Measurements from ENCODE around the gene PSTPIP2.

PSTPIP2 gene

DNA sequence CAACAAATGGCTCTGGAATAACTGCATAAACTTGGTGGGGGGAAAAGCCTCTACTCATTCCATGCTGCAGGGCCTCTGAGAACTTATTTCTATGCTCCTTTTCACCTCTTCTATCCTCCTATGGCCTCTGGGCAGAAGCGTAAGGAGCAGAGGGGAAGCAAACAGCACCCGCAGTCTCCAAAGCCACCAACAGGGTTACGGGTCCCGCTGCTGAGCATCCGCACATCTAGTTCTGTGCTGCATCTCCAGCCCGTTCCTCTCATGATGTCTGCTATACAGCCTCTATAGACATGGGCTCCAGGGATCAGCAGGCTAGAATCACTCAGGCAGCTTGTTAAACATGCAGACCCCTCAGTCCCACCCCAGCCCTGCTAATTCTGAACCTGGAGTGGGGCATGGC, 25.9 kb downstream of the PSTPIP2 start:
- TF ChIP-seq, protein P1, sequence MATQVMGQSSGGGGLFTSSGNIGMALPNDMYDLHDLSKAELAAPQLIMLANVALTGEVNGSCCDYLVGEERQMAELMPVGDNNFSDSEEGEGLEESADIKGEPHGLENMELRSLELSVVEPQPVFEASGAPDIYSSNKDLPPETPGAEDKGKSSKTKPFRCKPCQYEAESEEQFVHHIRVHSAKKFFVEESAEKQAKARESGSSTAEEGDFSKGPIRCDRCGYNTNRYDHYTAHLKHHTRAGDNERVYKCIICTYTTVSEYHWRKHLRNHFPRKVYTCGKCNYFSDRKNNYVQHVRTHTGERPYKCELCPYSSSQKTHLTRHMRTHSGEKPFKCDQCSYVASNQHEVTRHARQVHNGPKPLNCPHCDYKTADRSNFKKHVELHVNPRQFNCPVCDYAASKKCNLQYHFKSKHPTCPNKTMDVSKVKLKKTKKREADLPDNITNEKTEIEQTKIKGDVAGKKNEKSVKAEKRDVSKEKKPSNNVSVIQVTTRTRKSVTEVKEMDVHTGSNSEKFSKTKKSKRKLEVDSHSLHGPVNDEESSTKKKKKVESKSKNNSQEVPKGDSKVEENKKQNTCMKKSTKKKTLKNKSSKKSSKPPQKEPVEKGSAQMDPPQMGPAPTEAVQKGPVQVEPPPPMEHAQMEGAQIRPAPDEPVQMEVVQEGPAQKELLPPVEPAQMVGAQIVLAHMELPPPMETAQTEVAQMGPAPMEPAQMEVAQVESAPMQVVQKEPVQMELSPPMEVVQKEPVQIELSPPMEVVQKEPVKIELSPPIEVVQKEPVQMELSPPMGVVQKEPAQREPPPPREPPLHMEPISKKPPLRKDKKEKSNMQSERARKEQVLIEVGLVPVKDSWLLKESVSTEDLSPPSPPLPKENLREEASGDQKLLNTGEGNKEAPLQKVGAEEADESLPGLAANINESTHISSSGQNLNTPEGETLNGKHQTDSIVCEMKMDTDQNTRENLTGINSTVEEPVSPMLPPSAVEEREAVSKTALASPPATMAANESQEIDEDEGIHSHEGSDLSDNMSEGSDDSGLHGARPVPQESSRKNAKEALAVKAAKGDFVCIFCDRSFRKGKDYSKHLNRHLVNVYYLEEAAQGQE (IDR thresholded peaks at IDR 0.05; ENCODE audit: insufficient read depth in 1 of 2, low read depth in 2 of 2, low read length in 2 of 2) = no peak
- TF ChIP-seq TAF1 (IDR thresholded peaks at IDR 0.05; ENCODE audit: borderline replicate concordance, insufficient read depth, low read length) (no peak), POLR2AphosphoS5 (IDR thresholded peaks at IDR 0.05; ENCODE audit: low read depth, low read length) (no peak), FOXP2 (optimal IDR thresholded peaks at IDR 0.05; ENCODE audit: borderline replicate concordance, extremely low read depth, extremely low read length, insufficient read depth) (no peak), SIN3A (IDR thresholded peaks at IDR 0.05; ENCODE audit: borderline replicate concordance, insufficient read depth, low read length) (no peak)

DNA sequence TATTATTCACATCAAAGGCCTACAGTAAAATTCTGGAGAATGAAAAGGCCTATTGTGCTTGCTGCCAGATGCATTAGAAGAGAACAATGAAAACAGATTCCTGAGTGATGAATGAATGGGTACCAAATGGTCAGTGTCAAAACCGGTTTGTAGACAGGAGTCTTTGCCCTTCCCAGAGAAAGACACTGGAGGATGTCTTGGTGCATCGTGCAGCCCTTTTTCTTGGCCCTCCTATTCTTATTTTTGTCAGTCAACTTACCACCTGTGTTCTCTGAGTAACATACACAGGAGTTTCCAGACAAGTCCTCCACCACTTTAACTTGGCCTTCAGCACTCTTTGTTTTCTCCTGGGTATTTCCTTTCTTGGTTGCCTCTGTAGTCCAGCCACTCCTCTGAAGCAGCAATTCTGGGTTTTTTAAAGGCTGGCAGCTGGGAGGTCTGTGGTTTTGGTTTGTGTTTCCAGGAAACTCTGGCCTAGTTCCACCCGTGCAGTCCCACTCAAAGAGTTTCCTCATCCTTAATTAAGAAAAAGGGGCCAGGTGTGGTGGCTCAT, 29.4 kb downstream of the PSTPIP2 start:
- TF ChIP-seq POLR2AphosphoS5 (IDR thresholded peaks at IDR 0.05; ENCODE audit: low read depth, low read length) (no peak), TAF1 (IDR thresholded peaks at IDR 0.05; ENCODE audit: borderline replicate concordance, insufficient read depth, low read length) (no peak), SIN3A (IDR thresholded peaks at IDR 0.05; ENCODE audit: borderline replicate concordance, insufficient read depth, low read length) (no peak), FOXP2 (optimal IDR thresholded peaks at IDR 0.05; ENCODE audit: borderline replicate concordance, extremely low read depth, extremely low read length, insufficient read depth) (no peak)
- TF ChIP-seq, protein P1 (IDR thresholded peaks at IDR 0.05; ENCODE audit: insufficient read depth in 1 of 2, low read depth in 2 of 2, low read length in 2 of 2) = no peak

DNA sequence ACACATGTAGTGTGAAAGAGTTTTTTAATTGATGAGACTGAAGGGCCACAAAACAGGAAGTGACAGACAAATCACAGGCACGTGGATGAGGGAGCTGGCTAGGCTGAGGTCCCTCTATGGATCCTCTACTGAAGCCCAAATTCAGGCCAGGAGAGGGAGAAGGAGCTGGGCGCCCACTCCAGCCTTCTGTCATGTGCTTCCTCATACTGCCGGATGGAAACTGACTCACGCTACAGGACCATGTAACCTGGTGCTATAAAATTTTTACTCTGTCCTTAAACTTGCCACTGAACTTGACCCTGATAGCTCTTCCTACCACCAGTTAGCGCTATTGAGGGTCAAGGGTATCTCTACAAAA, 31.3 kb downstream of the PSTPIP2 start:
- TF ChIP-seq TAF1 (IDR thresholded peaks at IDR 0.05; ENCODE audit: borderline replicate concordance, insufficient read depth, low read length) (no peak), SIN3A (IDR thresholded peaks at IDR 0.05; ENCODE audit: borderline replicate concordance, insufficient read depth, low read length) (no peak), POLR2AphosphoS5 (IDR thresholded peaks at IDR 0.05; ENCODE audit: low read depth, low read length) (no peak), FOXP2 (optimal IDR thresholded peaks at IDR 0.05; ENCODE audit: borderline replicate concordance, extremely low read depth, extremely low read length, insufficient read depth) (no peak)
- TF ChIP-seq, protein P1 (IDR thresholded peaks at IDR 0.05; ENCODE audit: insufficient read depth in 1 of 2, low read depth in 2 of 2, low read length in 2 of 2) = no peak

DNA sequence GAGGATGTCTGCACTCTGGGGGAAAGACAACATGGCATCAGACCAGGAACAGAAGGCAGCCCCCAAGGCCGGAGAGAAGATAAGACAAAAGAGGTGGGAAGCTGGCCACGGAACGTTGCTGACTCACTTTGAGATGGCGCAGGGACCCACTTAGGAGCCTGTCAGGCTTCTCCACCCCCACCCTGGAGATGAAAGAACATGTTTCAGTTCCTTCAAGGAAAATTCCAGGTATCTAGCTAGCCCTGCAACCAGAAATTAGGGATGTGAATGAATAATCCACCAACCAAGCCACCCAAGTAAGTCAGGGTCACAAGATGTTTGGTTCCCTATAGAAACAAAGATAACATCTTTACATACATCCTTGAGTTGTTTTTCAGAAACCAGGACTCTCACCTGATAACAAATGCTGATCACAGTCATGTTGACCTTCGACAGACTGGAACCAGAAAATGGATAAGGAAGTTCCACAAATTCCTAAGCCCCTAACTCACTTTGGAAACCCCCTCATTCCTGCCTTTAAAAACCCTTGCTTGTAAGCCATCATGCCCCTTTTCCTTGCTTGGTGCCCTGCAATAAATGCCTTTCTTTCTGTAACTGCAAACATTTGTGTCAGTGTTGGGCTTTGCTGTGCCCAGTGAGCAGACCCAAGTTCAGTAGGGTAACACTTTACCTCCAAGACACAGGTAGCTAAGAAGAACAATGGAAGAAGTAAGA, 31.9 kb downstream of the PSTPIP2 start:
- TF ChIP-seq SIN3A (IDR thresholded peaks at IDR 0.05; ENCODE audit: borderline replicate concordance, insufficient read depth, low read length) = no peak
- no peak for TF ChIP-seq TAF1 (IDR thresholded peaks at IDR 0.05; ENCODE audit: borderline replicate concordance, insufficient read depth, low read length)
- TF ChIP-seq, protein P1 (IDR thresholded peaks at IDR 0.05; ENCODE audit: insufficient read depth in 1 of 2, low read depth in 2 of 2, low read length in 2 of 2) = no peak
- TF ChIP-seq POLR2AphosphoS5 (IDR thresholded peaks at IDR 0.05; ENCODE audit: low read depth, low read length) = no peak
- TF ChIP-seq FOXP2 (optimal IDR thresholded peaks at IDR 0.05; ENCODE audit: borderline replicate concordance, extremely low read depth, extremely low read length, insufficient read depth) = no peak
